WTC11 (cell line): Measurements from ENCODE around the gene TMEM225. TPM values are rescaled to one million over a fixed set of nuclear protein-coding genes. Genes with fewer than 3 reads are reported as not detected.

ENCODE experiments used
- ATAC-seq: fragments of 200-7000 bp; cut with Tn5 transposase; 2 replicates; pipeline ENCODE4 v1.10.0; 2021; ENCODE audit warnings: mild to moderate bottlenecking, moderate library complexity
- CTCF ChIA-PET: fragments of 300-600 bp; sonication (Branson Sonifier 250); formaldehyde crosslinking; loops from one replicate; lab custom pipeline; 2021; ENCODE audit warnings: antibody characterized with exemption; lab: Charles Lee
- POLR2A ChIA-PET: fragments of 350-600 bp; sonication (Branson Sonifier 250); formaldehyde crosslinking; loops from one replicate; lab custom pipeline; 2021; ENCODE audit warnings: antibody characterized with exemption; lab: Charles Lee
- DNase-seq: peaks from one replicate; pipeline ENCODE4 v3.0.0; 2021; ENCODE audit warnings: low spot score
- H3K27ac Mint-ChIP-seq: 2 replicates; pipeline ENCODE4 v1.8.0; 2021; ENCODE audit warnings: mixed read lengths
- H3K27me3 Mint-ChIP-seq: 2 replicates; pipeline ENCODE4 v1.8.0; 2021; ENCODE audit warnings: low read depth, mild to moderate bottlenecking, moderate library complexity, mixed read lengths
- H3K36me3 Mint-ChIP-seq: 2 replicates; pipeline ENCODE4 v1.8.0; 2021; ENCODE audit warnings: mixed read lengths
- H3K4me1 Mint-ChIP-seq: 2 replicates; pipeline ENCODE4 v1.8.0; 2022; ENCODE audit warnings: mixed read lengths
- H3K4me3 Mint-ChIP-seq: 2 replicates; pipeline ENCODE4 v1.8.0; 2021; ENCODE audit warnings: mild to moderate bottlenecking, moderate library complexity, mixed read lengths
- H3K9me3 Mint-ChIP-seq: 2 replicates; pipeline ENCODE4 v1.8.0; 2021; ENCODE audit warnings: mixed read lengths
- ATF1 ChIP-seq: sonication (generic); formaldehyde crosslinking; IDR thresholded peaks from 2 replicates; pipeline ENCODE4 v1.8.1; 2023; ENCODE audit warnings: mild to moderate bottlenecking, moderate library complexity, missing genetic modification reagents
- E2F5 ChIP-seq: sonication (generic); formaldehyde crosslinking; IDR thresholded peaks from 2 replicates; pipeline ENCODE4 v1.8.1; 2022; ENCODE audit warnings: mild to moderate bottlenecking, moderate library complexity, missing genetic modification reagents
- FOXK1 ChIP-seq: sonication (generic); formaldehyde crosslinking; IDR thresholded peaks from 2 replicates; pipeline ENCODE4 v1.8.0; 2022; ENCODE audit warnings: mild to moderate bottlenecking, moderate library complexity, missing genetic modification reagents
- NR2C2 ChIP-seq: sonication (generic); formaldehyde crosslinking; IDR thresholded peaks from 2 replicates; pipeline ENCODE4 v1.8.0; 2022; ENCODE audit warnings: mild to moderate bottlenecking, missing genetic modification reagents
- NR3C1 ChIP-seq: sonication (generic); formaldehyde crosslinking; conservative IDR thresholded peaks from 2 replicates; pipeline ENCODE4 v1.8.1; 2023; ENCODE audit warnings: low read depth, mild to moderate bottlenecking, missing genetic modification reagents
- RELA ChIP-seq: sonication (generic); formaldehyde crosslinking; IDR thresholded peaks from 2 replicates; pipeline ENCODE4 v1.8.1; 2022; ENCODE audit warnings: missing genetic modification reagents, mild to moderate bottlenecking, borderline replicate concordance
- SP1 ChIP-seq: sonication (generic); formaldehyde crosslinking; conservative IDR thresholded peaks from 2 replicates; pipeline ENCODE4 v1.8.1; 2022; ENCODE audit warnings: missing genetic modification reagents
- TEAD1 ChIP-seq: sonication (generic); formaldehyde crosslinking; IDR thresholded peaks from 2 replicates; pipeline ENCODE4 v1.8.0; 2022; ENCODE audit warnings: mild to moderate bottlenecking, missing genetic modification reagents
- TP53 ChIP-seq: sonication (generic); formaldehyde crosslinking; IDR thresholded peaks from 2 replicates; pipeline ENCODE4 v1.8.1; 2023; ENCODE audit warnings: mild to moderate bottlenecking, missing genetic modification reagents
- ZBTB43 ChIP-seq: sonication (generic); formaldehyde crosslinking; IDR thresholded peaks from 2 replicates; pipeline ENCODE4 v1.8.1; 2023; ENCODE audit warnings: mild to moderate bottlenecking, missing genetic modification reagents
- ZNF263 ChIP-seq: sonication (generic); formaldehyde crosslinking; IDR thresholded peaks from 2 replicates; pipeline ENCODE4 v1.8.1; 2022; ENCODE audit warnings: low read depth, mild to moderate bottlenecking, moderate library complexity, missing genetic modification reagents
- total RNA-seq: library from RNA; stranded (reverse); gene quantifications from 3 replicates; pipeline ENCODE4 v1.2.3, GENCODE V29; 2021
- TF ChIP-seq, protein P1 (sequence below): sonication (generic); formaldehyde crosslinking; IDR thresholded peaks from 2 replicates; pipeline ENCODE4 v1.8.0; 2023; ENCODE audit warnings: mild to moderate bottlenecking, missing genetic modification reagents
- TF ChIP-seq, protein P2 (sequence below): sonication (generic); formaldehyde crosslinking; IDR thresholded peaks from 2 replicates; pipeline ENCODE4 v1.8.0; 2022; ENCODE audit warnings: missing genetic modification reagents
- TF ChIP-seq, protein P3 (sequence below): fragments of 200-600 bp; IDR thresholded peaks from 2 replicates; pipeline ENCODE4 v1.8.0; 2022; ENCODE audit warnings: antibody characterized with exemption

Gene TMEM225
- total RNA-seq, 1 experiment from 2014 or later, result not detected

- TF ChIP-seq, protein P1, sequence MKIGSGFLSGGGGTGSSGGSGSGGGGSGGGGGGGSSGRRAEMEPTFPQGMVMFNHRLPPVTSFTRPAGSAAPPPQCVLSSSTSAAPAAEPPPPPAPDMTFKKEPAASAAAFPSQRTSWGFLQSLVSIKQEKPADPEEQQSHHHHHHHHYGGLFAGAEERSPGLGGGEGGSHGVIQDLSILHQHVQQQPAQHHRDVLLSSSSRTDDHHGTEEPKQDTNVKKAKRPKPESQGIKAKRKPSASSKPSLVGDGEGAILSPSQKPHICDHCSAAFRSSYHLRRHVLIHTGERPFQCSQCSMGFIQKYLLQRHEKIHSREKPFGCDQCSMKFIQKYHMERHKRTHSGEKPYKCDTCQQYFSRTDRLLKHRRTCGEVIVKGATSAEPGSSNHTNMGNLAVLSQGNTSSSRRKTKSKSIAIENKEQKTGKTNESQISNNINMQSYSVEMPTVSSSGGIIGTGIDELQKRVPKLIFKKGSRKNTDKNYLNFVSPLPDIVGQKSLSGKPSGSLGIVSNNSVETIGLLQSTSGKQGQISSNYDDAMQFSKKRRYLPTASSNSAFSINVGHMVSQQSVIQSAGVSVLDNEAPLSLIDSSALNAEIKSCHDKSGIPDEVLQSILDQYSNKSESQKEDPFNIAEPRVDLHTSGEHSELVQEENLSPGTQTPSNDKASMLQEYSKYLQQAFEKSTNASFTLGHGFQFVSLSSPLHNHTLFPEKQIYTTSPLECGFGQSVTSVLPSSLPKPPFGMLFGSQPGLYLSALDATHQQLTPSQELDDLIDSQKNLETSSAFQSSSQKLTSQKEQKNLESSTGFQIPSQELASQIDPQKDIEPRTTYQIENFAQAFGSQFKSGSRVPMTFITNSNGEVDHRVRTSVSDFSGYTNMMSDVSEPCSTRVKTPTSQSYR (CRISPR knock-in tag), result no peak
- TF ChIP-seq TEAD1 (CRISPR knock-in tag) (no peak), ATF1 (no peak)
- TF ChIP-seq, protein P2, sequence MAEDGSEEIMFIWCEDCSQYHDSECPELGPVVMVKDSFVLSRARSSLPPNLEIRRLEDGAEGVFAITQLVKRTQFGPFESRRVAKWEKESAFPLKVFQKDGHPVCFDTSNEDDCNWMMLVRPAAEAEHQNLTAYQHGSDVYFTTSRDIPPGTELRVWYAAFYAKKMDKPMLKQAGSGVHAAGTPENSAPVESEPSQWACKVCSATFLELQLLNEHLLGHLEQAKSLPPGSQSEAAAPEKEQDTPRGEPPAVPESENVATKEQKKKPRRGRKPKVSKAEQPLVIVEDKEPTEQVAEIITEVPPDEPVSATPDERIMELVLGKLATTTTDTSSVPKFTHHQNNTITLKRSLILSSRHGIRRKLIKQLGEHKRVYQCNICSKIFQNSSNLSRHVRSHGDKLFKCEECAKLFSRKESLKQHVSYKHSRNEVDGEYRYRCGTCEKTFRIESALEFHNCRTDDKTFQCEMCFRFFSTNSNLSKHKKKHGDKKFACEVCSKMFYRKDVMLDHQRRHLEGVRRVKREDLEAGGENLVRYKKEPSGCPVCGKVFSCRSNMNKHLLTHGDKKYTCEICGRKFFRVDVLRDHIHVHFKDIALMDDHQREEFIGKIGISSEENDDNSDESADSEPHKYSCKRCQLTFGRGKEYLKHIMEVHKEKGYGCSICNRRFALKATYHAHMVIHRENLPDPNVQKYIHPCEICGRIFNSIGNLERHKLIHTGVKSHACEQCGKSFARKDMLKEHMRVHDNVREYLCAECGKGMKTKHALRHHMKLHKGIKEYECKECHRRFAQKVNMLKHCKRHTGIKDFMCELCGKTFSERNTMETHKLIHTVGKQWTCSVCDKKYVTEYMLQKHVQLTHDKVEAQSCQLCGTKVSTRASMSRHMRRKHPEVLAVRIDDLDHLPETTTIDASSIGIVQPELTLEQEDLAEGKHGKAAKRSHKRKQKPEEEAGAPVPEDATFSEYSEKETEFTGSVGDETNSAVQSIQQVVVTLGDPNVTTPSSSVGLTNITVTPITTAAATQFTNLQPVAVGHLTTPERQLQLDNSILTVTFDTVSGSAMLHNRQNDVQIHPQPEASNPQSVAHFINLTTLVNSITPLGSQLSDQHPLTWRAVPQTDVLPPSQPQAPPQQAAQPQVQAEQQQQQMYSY, result no peak
Observed at GRCh38 chr11:123856444-123856843, 29.0 kb downstream of the TMEM225 start (continued).

DNA sequence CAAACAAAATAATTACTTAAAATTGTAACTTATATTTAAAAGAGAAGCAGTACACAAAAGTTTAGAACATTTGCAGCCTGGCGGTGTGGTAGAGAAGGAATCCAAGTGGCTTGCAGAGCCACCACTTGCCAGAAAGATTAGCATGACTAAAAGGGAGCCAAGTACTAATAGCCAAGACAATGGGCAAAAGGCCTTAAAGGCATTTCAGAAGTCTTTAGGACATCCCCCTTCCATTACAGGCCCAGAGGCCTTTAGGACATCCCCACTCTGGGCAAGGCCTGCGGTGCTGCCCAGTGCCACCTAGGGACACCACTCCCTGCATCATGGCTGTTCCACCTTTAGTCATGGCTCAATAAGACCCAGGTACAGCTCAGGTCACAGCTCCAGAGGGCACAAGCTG lies 32.4 kb downstream of the TMEM225 start:
- peak; percentile 90 for ATAC-seq
- CTCF ChIA-PET, result no interaction called here
- POLR2A ChIA-PET, result no interaction called here

DNA sequence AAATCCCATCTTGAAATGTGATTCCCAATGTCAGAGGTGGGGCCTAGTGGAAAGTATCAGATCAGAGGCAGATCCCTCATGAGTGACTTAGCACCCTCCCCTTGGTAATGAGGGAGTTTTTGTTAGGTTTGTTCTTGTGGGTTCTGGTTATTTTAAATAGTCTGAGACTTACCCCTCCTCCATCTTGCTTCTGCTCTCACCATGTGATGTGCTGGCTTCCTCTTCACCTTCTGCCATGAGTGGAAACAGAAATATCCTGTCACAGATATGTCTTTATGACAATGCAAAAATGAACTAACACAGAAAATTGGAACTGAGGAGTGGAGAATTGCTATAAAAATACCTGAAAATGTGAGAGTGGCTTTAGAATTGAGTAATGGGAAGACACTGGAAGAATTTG lies 33.1 kb downstream of the TMEM225 start:
- H3K36me3 Mint-ChIP-seq, result peaks cover 31% of the 10 kb centered on the region
- CTCF ChIA-PET, result no interaction called here
- no peak for ATAC-seq

More for the DNA sequence above, 32.4 kb downstream of the TMEM225 start:
- Mint-ChIP-seq H3K36me3 (peaks cover 35% of the 10 kb centered on the region), H3K9me3 (peaks cover 61% of the 10 kb centered on the region), H3K4me1 (peaks cover 25% of the 10 kb centered on the region), H3K27me3 (no peaks in the 10 kb centered on the region; the same call in 1 of the 2 replicates), H3K4me3 (no peak overlapping the region), H3K27ac (no peak overlapping the region)
- TF ChIP-seq TP53 (CRISPR knock-in tag) (no peak), ZNF263 (CRISPR knock-in tag) (no peak), NR2C2 (no peak), RELA (CRISPR knock-in tag) (no peak), NR3C1 (CRISPR knock-in tag) (no peak), ZBTB43 (no peak), E2F5 (CRISPR knock-in tag) (no peak)
- TF ChIP-seq, protein P3, sequence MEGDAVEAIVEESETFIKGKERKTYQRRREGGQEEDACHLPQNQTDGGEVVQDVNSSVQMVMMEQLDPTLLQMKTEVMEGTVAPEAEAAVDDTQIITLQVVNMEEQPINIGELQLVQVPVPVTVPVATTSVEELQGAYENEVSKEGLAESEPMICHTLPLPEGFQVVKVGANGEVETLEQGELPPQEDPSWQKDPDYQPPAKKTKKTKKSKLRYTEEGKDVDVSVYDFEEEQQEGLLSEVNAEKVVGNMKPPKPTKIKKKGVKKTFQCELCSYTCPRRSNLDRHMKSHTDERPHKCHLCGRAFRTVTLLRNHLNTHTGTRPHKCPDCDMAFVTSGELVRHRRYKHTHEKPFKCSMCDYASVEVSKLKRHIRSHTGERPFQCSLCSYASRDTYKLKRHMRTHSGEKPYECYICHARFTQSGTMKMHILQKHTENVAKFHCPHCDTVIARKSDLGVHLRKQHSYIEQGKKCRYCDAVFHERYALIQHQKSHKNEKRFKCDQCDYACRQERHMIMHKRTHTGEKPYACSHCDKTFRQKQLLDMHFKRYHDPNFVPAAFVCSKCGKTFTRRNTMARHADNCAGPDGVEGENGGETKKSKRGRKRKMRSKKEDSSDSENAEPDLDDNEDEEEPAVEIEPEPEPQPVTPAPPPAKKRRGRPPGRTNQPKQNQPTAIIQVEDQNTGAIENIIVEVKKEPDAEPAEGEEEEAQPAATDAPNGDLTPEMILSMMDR, result no peak
- DNase-seq, result no peak

More for the DNA sequence above, 33.1 kb downstream of the TMEM225 start:
- TF ChIP-seq SP1 (CRISPR knock-in tag) (no peak), FOXK1 (CRISPR knock-in tag) (no peak)
- DNase-seq, result no peak
- Mint-ChIP-seq H3K27me3 (no peaks in the 10 kb centered on the region; the same call in 1 of the 2 replicates), H3K27ac (no peak overlapping the region), H3K4me3 (no peak overlapping the region), H3K9me3 (peaks cover 54% of the 10 kb centered on the region), H3K4me1 (peaks cover 25% of the 10 kb centered on the region)
- POLR2A ChIA-PET, result no interaction called here
